PC-3 (cell line): ENCODE data around the gene ZFP36L1.

ENCODE experiments used
- EZH2phosphoT487 ChIP-seq: fragments of 300-600 bp; sonication (generic); IDR thresholded peaks from 2 replicates; pipeline ENCODE4 v1.6.1; 2018; ENCODE audit warnings: mild to moderate bottlenecking, antibody characterized with exemption, low read length, borderline replicate concordance
- TF ChIP-seq, protein P1 (sequence below): fragments of 300-600 bp; sonication (generic); conservative IDR thresholded peaks from 2 replicates; pipeline ENCODE4 v1.5.1; 2017; ENCODE audit warnings: antibody characterized with exemption, low read depth, mild to moderate bottlenecking, low read length

DNA sequence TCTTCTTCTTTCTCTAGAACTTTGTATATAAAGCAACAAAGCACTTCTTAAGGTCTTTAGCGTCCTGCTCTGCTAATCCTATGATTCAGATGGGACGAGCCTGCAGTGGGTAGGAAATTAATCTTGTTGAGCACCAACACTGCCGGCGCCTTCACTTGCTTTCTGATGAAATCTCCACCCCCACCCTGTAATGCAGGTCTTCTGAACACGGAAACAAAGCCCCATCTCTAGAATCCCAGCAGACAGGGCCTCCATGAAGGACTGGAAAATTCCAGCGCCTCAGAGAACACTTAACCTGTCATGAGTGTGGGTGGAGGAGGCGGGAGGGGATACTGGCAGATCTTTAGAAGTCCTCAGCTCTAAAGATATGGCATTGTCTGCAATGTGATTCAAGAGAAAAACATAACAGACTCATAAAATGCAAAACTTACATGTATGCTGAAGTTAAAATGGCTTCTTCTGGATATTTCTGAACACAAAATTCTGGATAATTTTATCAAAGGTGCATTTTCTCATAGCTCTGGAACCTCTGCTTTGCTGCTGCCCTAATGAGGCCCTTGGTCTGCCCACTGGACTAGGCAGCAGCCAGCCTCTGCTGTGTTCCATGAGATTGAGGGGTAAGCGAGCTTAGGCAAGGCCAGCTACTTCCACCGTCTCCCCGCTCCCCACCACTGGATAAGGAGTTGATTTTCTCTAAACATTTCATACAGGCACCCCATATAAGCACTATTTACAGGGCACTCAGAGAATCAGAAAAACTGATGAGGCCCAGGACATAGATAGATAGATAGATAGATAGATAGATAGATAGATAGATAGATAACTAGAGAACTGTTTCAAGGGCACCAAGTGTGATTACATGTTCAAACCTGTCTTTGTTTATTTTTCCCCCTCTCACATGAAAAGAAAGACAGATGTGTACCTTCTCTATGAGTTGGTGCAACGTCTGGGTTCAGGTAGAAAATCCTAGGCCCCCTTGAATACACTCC lies 43.1 kb downstream of the ZFP36L1 start:
- TF ChIP-seq, protein P1, sequence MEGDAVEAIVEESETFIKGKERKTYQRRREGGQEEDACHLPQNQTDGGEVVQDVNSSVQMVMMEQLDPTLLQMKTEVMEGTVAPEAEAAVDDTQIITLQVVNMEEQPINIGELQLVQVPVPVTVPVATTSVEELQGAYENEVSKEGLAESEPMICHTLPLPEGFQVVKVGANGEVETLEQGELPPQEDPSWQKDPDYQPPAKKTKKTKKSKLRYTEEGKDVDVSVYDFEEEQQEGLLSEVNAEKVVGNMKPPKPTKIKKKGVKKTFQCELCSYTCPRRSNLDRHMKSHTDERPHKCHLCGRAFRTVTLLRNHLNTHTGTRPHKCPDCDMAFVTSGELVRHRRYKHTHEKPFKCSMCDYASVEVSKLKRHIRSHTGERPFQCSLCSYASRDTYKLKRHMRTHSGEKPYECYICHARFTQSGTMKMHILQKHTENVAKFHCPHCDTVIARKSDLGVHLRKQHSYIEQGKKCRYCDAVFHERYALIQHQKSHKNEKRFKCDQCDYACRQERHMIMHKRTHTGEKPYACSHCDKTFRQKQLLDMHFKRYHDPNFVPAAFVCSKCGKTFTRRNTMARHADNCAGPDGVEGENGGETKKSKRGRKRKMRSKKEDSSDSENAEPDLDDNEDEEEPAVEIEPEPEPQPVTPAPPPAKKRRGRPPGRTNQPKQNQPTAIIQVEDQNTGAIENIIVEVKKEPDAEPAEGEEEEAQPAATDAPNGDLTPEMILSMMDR: no peak
- no peak for TF ChIP-seq EZH2phosphoT487
